Activated CD8-positive, alpha-beta T cell treated with anti-CD3 and anti-CD28 coated beads, Interleukin-2, amount 10 ng/mL, durations not matched to agents 7 days and 5 days (primary cell): Measurements from ENCODE around the gene MRTFA. TPM values are rescaled to one million over a fixed set of nuclear protein-coding genes. Genes with fewer than 3 reads are reported as not detected.
A peak's percentile ranks its signal among the peaks of the same experiment; 100 is the strongest.
"Not testable (repeated sequence)": the region's sequence is repeated elsewhere in the genome, so short reads cannot be mapped to it uniquely, and the experiment has no call there.

Experiments
- ATAC-seq: fragments of 150-1000 bp; cut with Tn5 transposase; one replicate; pipeline ENCODE4 v1.10.0; 2021; ENCODE audit warnings: moderate library complexity
- CTCF ChIA-PET: fragments of 350-600 bp; sonication (Branson Sonifier 250); formaldehyde crosslinking; loops from one replicate; lab custom pipeline; 2021; ENCODE audit warnings: antibody characterized with exemption; lab: Charles Lee
- POLR2A ChIA-PET: fragments of 350-600 bp; sonication (Branson Sonifier 250); formaldehyde crosslinking; loops from one replicate; lab custom pipeline; 2021; ENCODE audit warnings: antibody characterized with exemption; lab: Charles Lee
- DNase-seq: peaks from one replicate; pipeline ENCODE4 v3.0.0-alpha.2; 2020
- H3K27ac Mint-ChIP-seq: one replicate; pipeline ENCODE4 v1.8.0; 2021; ENCODE audit warnings: mild to moderate bottlenecking, mixed read lengths
- H3K27me3 Mint-ChIP-seq: one replicate; pipeline ENCODE4 v1.8.0; 2021; ENCODE audit warnings: low read depth, mixed read lengths
- H3K36me3 Mint-ChIP-seq: one replicate; pipeline ENCODE4 v1.8.0; 2021; ENCODE audit warnings: low read depth, mixed read lengths
- H3K4me1 Mint-ChIP-seq: one replicate; pipeline ENCODE4 v1.8.0; 2021; ENCODE audit warnings: low read depth, mixed read lengths
- H3K4me3 Mint-ChIP-seq: one replicate; pipeline ENCODE4 v1.8.0; 2021; ENCODE audit warnings: mild to moderate bottlenecking, mixed read lengths
- H3K9me3 Mint-ChIP-seq: one replicate; pipeline ENCODE4 v1.8.0; 2022; ENCODE audit warnings: mixed read lengths; ENCODE audit not compliant: insufficient read depth
- total RNA-seq, 2 experiments: library from RNA; stranded (reverse); gene quantifications; one replicate each; pipeline ENCODE4 v1.2.3, GENCODE V29; 2021

Gene MRTFA
- 10 to 100 TPM; 65.0 to 65.1 TPM for total RNA-seq

GRCh38 chr22:40636380-40637182 lies at the start of gene MRTFA:
Gene MRTFA, minus strand, starts transcription at chr22:40636719.
- peak; percentile 100 for DNase-seq
- no peaks in the 10 kb centered on the region for H3K27me3 Mint-ChIP-seq
- H3K9me3 Mint-ChIP-seq = no peaks in the 10 kb centered on the region
- H3K27ac Mint-ChIP-seq = peak within 1 kb of the TSS; percentile 96
- peaks cover 25% of the 10 kb centered on the region for H3K4me1 Mint-ChIP-seq
- ATAC-seq = peak; percentile 97
- CTCF ChIA-PET = interaction anchor here (0.8 to 5.3 kb wide), 13 partner anchors 9 to 289 kb away, joined by 3 to 61 read pairs (median 3); no protein-coding TSS in a partner anchor
- peaks cover 7% of the 10 kb centered on the region for H3K36me3 Mint-ChIP-seq
- POLR2A ChIA-PET = interaction anchor here (0.7 to 2.9 kb wide), 9 partner anchors 9 to 220 kb away, joined by 3 to 41 read pairs (median 3); partner anchors contain the start of gene ST13
- H3K4me3 Mint-ChIP-seq = peak within 1 kb of the TSS; percentile 94

- H3K9me3 Mint-ChIP-seq = no peaks in the 10 kb centered on the region
- DNase-seq (peak; percentile 66), ATAC-seq (no peak)
- H3K36me3 Mint-ChIP-seq = no peaks in the 10 kb centered on the region
- peak overlapping the region; percentile 83 for H3K27ac Mint-ChIP-seq
- H3K27me3 Mint-ChIP-seq = peaks cover 9% of the 10 kb centered on the region
- peak overlapping the region; percentile 67 for H3K4me3 Mint-ChIP-seq
- ChIA-PET CTCF (interaction anchor here (1.5 to 5.1 kb wide), 5 partner anchors 25 to 267 kb away, joined by 3 to 158 read pairs (median 37); partner anchors contain the start of gene SLC25A17), POLR2A (interaction anchor here (0.6 to 2.0 kb wide), 2 partner anchors 43 to 98 kb away, joined by 5 to 8 read pairs; no protein-coding TSS in a partner anchor)
- peaks cover 36% of the 10 kb centered on the region for H3K4me1 Mint-ChIP-seq
Measured at GRCh38 chr22:40685406-40685805, 48.9 kb upstream of the MRTFA start.

GRCh38 chr22:40684728-40685127 lies 48.2 kb upstream of the MRTFA start:
- H3K4me3 Mint-ChIP-seq = peak overlapping the region; percentile 67
- peaks cover 36% of the 10 kb centered on the region for H3K4me1 Mint-ChIP-seq
- ATAC-seq (peak; percentile 29), DNase-seq (peak; percentile 51)
- H3K27ac Mint-ChIP-seq = peak overlapping the region; percentile 71
- ChIA-PET POLR2A (interaction anchor here (2.0 to 2.2 kb wide), 3 partner anchors 27 to 75 kb away, joined by 8 to 10 read pairs (median 8); no protein-coding TSS in a partner anchor), CTCF (interaction anchor here (0.6 to 5.1 kb wide), 8 partner anchors 25 to 268 kb away, joined by 3 to 158 read pairs (median 23); partner anchors contain the start of gene SLC25A17)
- H3K27me3 Mint-ChIP-seq = peaks cover 15% of the 10 kb centered on the region
- no peaks in the 10 kb centered on the region for H3K36me3 Mint-ChIP-seq
- no peaks in the 10 kb centered on the region for H3K9me3 Mint-ChIP-seq

GRCh38 chr22:40681451-40681850 lies 44.9 kb upstream of the MRTFA start:
- Mint-ChIP-seq H3K9me3 (no peaks in the 10 kb centered on the region), H3K36me3 (no peaks in the 10 kb centered on the region), H3K27me3 (peaks cover 21% of the 10 kb centered on the region), H3K4me1 (peaks cover 35% of the 10 kb centered on the region), H3K27ac (no peak overlapping the region), H3K4me3 (no peak overlapping the region)
- POLR2A ChIA-PET = no interaction called here
- no peak for DNase-seq
- no peak for ATAC-seq
- CTCF ChIA-PET = interaction anchor here (1.3 to 5.1 kb wide), 8 partner anchors 29 to 245 kb away, joined by 4 to 158 read pairs (median 21); partner anchors contain the start of genes ST13 and XPNPEP3

- DNase-seq (no peak), ATAC-seq (no peak)
- no peak overlapping the region for H3K27ac Mint-ChIP-seq
- CTCF ChIA-PET = interaction anchor here (1.3 kb wide), 1 partner anchor 176 kb away, joined by 7 read pairs; the partner anchor contains the start of genes ST13 and XPNPEP3
- H3K4me1 Mint-ChIP-seq = peaks cover 33% of the 10 kb centered on the region
- no peak overlapping the region for H3K4me3 Mint-ChIP-seq
- peaks cover 21% of the 10 kb centered on the region for H3K27me3 Mint-ChIP-seq
- POLR2A ChIA-PET = no interaction called here
- H3K36me3 Mint-ChIP-seq = no peaks in the 10 kb centered on the region
- no peaks in the 10 kb centered on the region for H3K9me3 Mint-ChIP-seq
Measured at GRCh38 chr22:40680819-40681183, 44.3 kb upstream of the MRTFA start.

GRCh38 chr22:40679964-40680818 lies 43.7 kb upstream of the MRTFA start:
- DNase-seq = no peak
- no peak overlapping the region for H3K27ac Mint-ChIP-seq
- H3K9me3 Mint-ChIP-seq = no peaks in the 10 kb centered on the region
- ChIA-PET POLR2A (no interaction called here), CTCF (interaction anchor here (0.9 to 1.4 kb wide), 3 partner anchors 34 to 243 kb away, joined by 3 to 7 read pairs (median 3); partner anchors contain the start of genes ST13 and XPNPEP3)
- ATAC-seq = no peak
- H3K27me3 Mint-ChIP-seq = peaks cover 21% of the 10 kb centered on the region
- H3K4me3 Mint-ChIP-seq = no peak overlapping the region
- peaks cover 29% of the 10 kb centered on the region for H3K4me1 Mint-ChIP-seq
- H3K36me3 Mint-ChIP-seq = no peaks in the 10 kb centered on the region

- peaks cover 24% of the 10 kb centered on the region for H3K4me1 Mint-ChIP-seq
- DNase-seq (no peak), ATAC-seq (no peak)
- H3K27me3 Mint-ChIP-seq = peaks cover 21% of the 10 kb centered on the region
- no peak within 1 kb of the TSS for H3K27ac Mint-ChIP-seq
- no peaks in the 10 kb centered on the region for H3K9me3 Mint-ChIP-seq
- CTCF ChIA-PET = interaction anchor here (0.9 to 1.4 kb wide), 2 partner anchors 34 to 243 kb away, joined by 3 read pairs; no protein-coding TSS in a partner anchor
- H3K36me3 Mint-ChIP-seq = no peaks in the 10 kb centered on the region
- POLR2A ChIA-PET = no interaction called here
- H3K4me3 Mint-ChIP-seq = no peak within 1 kb of the TSS
Measured at GRCh38 chr22:40679249-40679963, 42.9 kb upstream of the MRTFA start, which contains the start of gene MCHR1. Gene MCHR1, plus strand, starts transcription at chr22:40679484. Its CDS starts 169 bp downstream, at chr22:40679653.

GRCh38 chr22:40678493-40679248 lies 42.2 kb upstream of the MRTFA start:
- Mint-ChIP-seq H3K36me3 (no peaks in the 10 kb centered on the region), H3K27me3 (peaks cover 21% of the 10 kb centered on the region), H3K9me3 (no peaks in the 10 kb centered on the region), H3K27ac (no peak overlapping the region), H3K4me3 (no peak overlapping the region), H3K4me1 (peaks cover 20% of the 10 kb centered on the region)
- CTCF ChIA-PET = interaction anchor here (1.4 kb wide), 1 partner anchor 242 kb away, joined by 3 read pairs; no protein-coding TSS in a partner anchor
- POLR2A ChIA-PET = no interaction called here
- DNase-seq (no peak), ATAC-seq (no peak)

- no peak for DNase-seq
- H3K36me3 Mint-ChIP-seq = no peaks in the 10 kb centered on the region
- no peak overlapping the region for H3K4me3 Mint-ChIP-seq
- peaks cover 3% of the 10 kb centered on the region for H3K4me1 Mint-ChIP-seq
- CTCF ChIA-PET = no interaction called here
- H3K9me3 Mint-ChIP-seq = no peaks in the 10 kb centered on the region
- ATAC-seq = no peak
- H3K27ac Mint-ChIP-seq = no peak overlapping the region
- POLR2A ChIA-PET = no interaction called here
- peaks cover 21% of the 10 kb centered on the region for H3K27me3 Mint-ChIP-seq
Measured at GRCh38 chr22:40676644-40677043, 40.1 kb upstream of the MRTFA start.

- H3K27ac Mint-ChIP-seq, POLR2A ChIA-PET, H3K4me3 Mint-ChIP-seq, H3K4me1 Mint-ChIP-seq, DNase-seq, ATAC-seq, H3K9me3 Mint-ChIP-seq, H3K36me3 Mint-ChIP-seq: not testable (repeated sequence)
- CTCF ChIA-PET = interaction anchor here (0.9 kb wide), 1 partner anchor 240 kb away, joined by 3 read pairs; no protein-coding TSS in a partner anchor
- H3K27me3 Mint-ChIP-seq = peaks cover 19% of the 10 kb centered on the region
Measured at GRCh38 chr22:40676166-40676565, 39.6 kb upstream of the MRTFA start.
